K562 (cell line): ENCODE results near the gene SIT1.

Source experiments
- BCLAF1 ChIP-seq, 2 experiments: fragments of 450-650 bp in 1 of 2; IDR thresholded peaks; 2 replicates each; pipeline ENCODE4 v1.6.1; 2011 to 2017; ENCODE audit warnings: low read depth in 2 of 2, antibody characterized with exemption in 1 of 2, borderline replicate concordance in 1 of 2, low read length in 1 of 2, mild to moderate bottlenecking in 1 of 2, mixed read lengths in 1 of 2; ENCODE audit not compliant: control insufficient read depth in 1 of 2
- CREB1 ChIP-seq, 2 experiments: sonication (generic) in 1 of 2; formaldehyde crosslinking in 1 of 2; IDR thresholded peaks; 2 replicates each; pipeline versions ENCODE4 v1.6.1 to v1.8.0; 2012 to 2022; ENCODE audit warnings: inconsistent platforms in 1 of 2, mild to moderate bottlenecking in 1 of 2, missing genetic modification reagents in 1 of 2, moderate library complexity in 1 of 2
- CREB3L1 ChIP-seq: fragments of 450-650 bp; IDR thresholded peaks from 2 replicates; pipeline ENCODE4 v1.6.1; 2014; ENCODE audit warnings: low read depth, mild to moderate bottlenecking, moderate library complexity, borderline replicate concordance
- CTCF ChIP-seq, 3 experiments: IDR thresholded peaks in 2 of 3; conservative IDR thresholded peaks in 1 of 3; 2 replicates each; pipeline ENCODE4 v1.5.1; 2011 to 2012; ENCODE audit warnings: low read length in 3 of 3, mild to moderate bottlenecking in 3 of 3, control low read depth in 2 of 3, improper control_type of control experiment in 1 of 3, inconsistent platforms in 1 of 3, low read depth in 1 of 3, mixed read lengths in 1 of 3, moderate library complexity in 1 of 3; ENCODE audit not compliant: insufficient read depth in 2 of 3
- POLR2A ChIP-seq: fragments of 450-650 bp; conservative IDR thresholded peaks from 2 replicates; pipeline ENCODE4 v1.6.1; 2016
- POLR3A ChIP-seq: IDR thresholded peaks from 2 replicates; pipeline ENCODE4 v1.6.1; 2011; ENCODE audit warnings: borderline replicate concordance, mild to moderate bottlenecking, moderate library complexity; ENCODE audit not compliant: insufficient read length, insufficient read depth; ENCODE audit errors: extremely low read depth
- SMC3 ChIP-seq: conservative IDR thresholded peaks from 2 replicates; pipeline ENCODE4 v1.6.1; 2011; ENCODE audit warnings: low read depth, low read length, improper control_type of control experiment; ENCODE audit not compliant: insufficient read depth
- SRF ChIP-seq, 2 experiments: fragments of 250-450, 450-650 bp in 1 of 2; sonication (Bioruptor Pico) in 1 of 2; sonication (generic) in 1 of 2; formaldehyde crosslinking; IDR thresholded peaks; 2 replicates each; pipeline versions ENCODE4 v1.5.0 to v1.5.1; 2020 to 2022; ENCODE audit warnings: mild to moderate bottlenecking in 1 of 2, missing genetic modification reagents in 1 of 2
- ZBTB8A ChIP-seq: fragments of 450-650 bp; IDR thresholded peaks from 2 replicates; pipeline ENCODE4 v1.6.1; 2018; ENCODE audit warnings: mild to moderate bottlenecking, moderate library complexity; ENCODE audit not compliant: partially characterized antibody
- ZC3H11A ChIP-seq: IDR thresholded peaks from 2 replicates; pipeline ENCODE4 v1.6.1; 2012; ENCODE audit warnings: low read depth, low read length, improper control_type of control experiment
- ZFP1 ChIP-seq: fragments of 450-650 bp; formaldehyde crosslinking; IDR thresholded peaks from 2 replicates; pipeline ENCODE4 v1.4.0; 2020; ENCODE audit warnings: mild to moderate bottlenecking, mixed read lengths
- ZHX1 ChIP-seq: fragments of 150-350 bp; conservative IDR thresholded peaks from 2 replicates; pipeline ENCODE4 v1.6.1; 2014; ENCODE audit warnings: low read length

GRCh38 chr9:35635730-35636129 lies 15.0 kb downstream of the SIT1 start:
- TF ChIP-seq ZHX1 = no peak
- no peak for TF ChIP-seq CTCF (IDR thresholded peaks at IDR 0.05 in 2 of 3, conservative IDR thresholded peaks at IDR 0.05 in 1 of 3; ENCODE audit: insufficient read depth in 2 of 3, low read depth in 1 of 3, low read length in 3 of 3)
- TF ChIP-seq ZBTB8A = no peak
- TF ChIP-seq POLR3A = no peak
- no peak for TF ChIP-seq SRF (CRISPR knock-in tag; IDR thresholded peaks at IDR 0.05)
- no peak for TF ChIP-seq CREB3L1
- TF ChIP-seq BCLAF1 (IDR thresholded peaks at IDR 0.05; ENCODE audit: borderline replicate concordance in 1 of 2, control insufficient read depth in 1 of 2, low read depth in 2 of 2, low read length in 1 of 2) = no peak
- TF ChIP-seq POLR2A = no peak
- TF ChIP-seq ZC3H11A = no peak
- no peak for TF ChIP-seq ZFP1
- TF ChIP-seq SMC3 = no peak
- no peak for TF ChIP-seq CREB1 (IDR thresholded peaks at IDR 0.05)
- no peak for TF ChIP-seq CREB1 (CRISPR knock-in tag; IDR thresholded peaks at IDR 0.05)
